NT2/D1 (cell line): ENCODE results near the gene ACOT2.

Experiments used
- DNase-seq: peaks from one replicate; pipeline ENCODE4 v3.0.0-alpha.2; 2011; ENCODE audit warnings: low read depth, low spot score
- H3K27me3 ChIP-seq: 2 replicates; pipeline ENCODE4 v1.6.0; 2011; ENCODE audit warnings: mild to moderate bottlenecking; ENCODE audit not compliant: insufficient read length, insufficient read depth
- H3K36me3 ChIP-seq: 2 replicates; pipeline ENCODE4 v1.6.1; 2011; ENCODE audit warnings: mild to moderate bottlenecking, low read length, mixed read lengths; ENCODE audit not compliant: insufficient read depth, insufficient read length
- H3K4me1 ChIP-seq: 2 replicates; pipeline ENCODE4 v1.5.1; 2011; ENCODE audit not compliant: insufficient read depth, insufficient read length
- H3K4me3 ChIP-seq: 2 replicates; pipeline ENCODE4 v1.5.1; 2011; ENCODE audit warnings: low read depth; ENCODE audit not compliant: insufficient read length
- H3K9ac ChIP-seq: 2 replicates; pipeline ENCODE4 v1.6.0; 2011; ENCODE audit warnings: low read depth; ENCODE audit not compliant: insufficient read length
- H3K9me3 ChIP-seq: 2 replicates; pipeline ENCODE4 v1.5.1; 2011; ENCODE audit warnings: mild to moderate bottlenecking, low read length; ENCODE audit not compliant: insufficient read depth
- SUZ12 ChIP-seq: IDR thresholded peaks from 2 replicates; pipeline ENCODE4 v1.6.1; 2011; ENCODE audit not compliant: insufficient read length, insufficient read depth; ENCODE audit errors: extremely low read depth
- YY1 ChIP-seq: IDR thresholded peaks from 2 replicates; pipeline ENCODE4 v1.6.1; 2011; ENCODE audit not compliant: insufficient read length, insufficient read depth
- ZNF274 ChIP-seq: IDR thresholded peaks from 2 replicates; pipeline ENCODE4 v1.6.1; 2011; ENCODE audit warnings: mild to moderate bottlenecking, low read depth, low read length

The ACOT2 gene

DNA sequence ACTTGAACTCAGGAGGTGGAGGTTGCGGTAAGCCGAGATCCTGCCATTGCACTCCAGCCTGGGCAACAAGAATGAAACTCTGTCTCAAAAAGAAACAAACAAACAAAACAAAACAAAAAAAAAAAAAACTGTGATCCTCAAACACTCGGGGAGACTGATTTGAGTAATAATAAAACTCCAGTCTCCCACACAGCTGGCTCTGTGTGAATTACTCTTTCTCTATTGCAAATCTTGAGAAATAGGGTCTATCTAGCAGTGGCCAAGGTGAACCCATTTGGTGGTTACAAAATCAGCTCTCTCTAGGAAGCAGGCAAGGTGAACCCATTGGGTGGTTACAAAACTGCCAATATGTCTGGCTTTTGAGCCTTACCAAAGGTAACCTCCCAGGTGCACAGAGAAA lies 37.3 kb downstream of the ACOT2 start:
- no peak for DNase-seq
- no peaks in the 10 kb centered on the region for H3K36me3 ChIP-seq
- TF ChIP-seq SUZ12, result no peak
- TF ChIP-seq YY1, result no peak
- TF ChIP-seq ZNF274, result no peak
- H3K4me1 ChIP-seq, result peaks cover 4% of the 10 kb centered on the region
- no peak overlapping the region for H3K9ac ChIP-seq
- H3K27me3 ChIP-seq, result no peaks in the 10 kb centered on the region
- H3K9me3 ChIP-seq, result peaks cover 20% of the 10 kb centered on the region; the same call in 1 of the 2 replicates
- no peak overlapping the region for H3K4me3 ChIP-seq

- Histone ChIP-seq H3K4me1 (peaks cover 2% of the 10 kb centered on the region), H3K9me3 (peaks cover 20% of the 10 kb centered on the region; the same call in 1 of the 2 replicates), H3K27me3 (no peaks in the 10 kb centered on the region), H3K36me3 (no peaks in the 10 kb centered on the region), H3K9ac (no peak overlapping the region), H3K4me3 (no peak overlapping the region)
- DNase-seq, result no peak
- TF ChIP-seq YY1, result no peak
- no peak for TF ChIP-seq SUZ12
- no peak for TF ChIP-seq ZNF274
Measured at GRCh38 chr14:73607241-73607640, 38.2 kb downstream of the ACOT2 start.

- DNase-seq, result no peak
- Histone ChIP-seq H3K36me3 (no peaks in the 10 kb centered on the region), H3K27me3 (peaks cover 21% of the 10 kb centered on the region), H3K9me3 (peaks cover 17% of the 10 kb centered on the region; the same call in 1 of the 2 replicates), H3K9ac (no peak overlapping the region), H3K4me1 (peaks cover 2% of the 10 kb centered on the region), H3K4me3 (no peak overlapping the region)
- TF ChIP-seq ZNF274 (no peak), YY1 (no peak), SUZ12 (no peak)
Measured at GRCh38 chr14:73610687-73611086, 41.7 kb downstream of the ACOT2 start.

- Histone ChIP-seq H3K4me3 (peak within 1 kb of the TSS; percentile 61), H3K9ac (peak within 1 kb of the TSS; percentile 76), H3K27me3 (peaks cover 21% of the 10 kb centered on the region), H3K9me3 (no peaks in the 10 kb centered on the region; the same call in 1 of the 2 replicates), H3K36me3 (no peaks in the 10 kb centered on the region), H3K4me1 (peaks cover 2% of the 10 kb centered on the region)
- no peak for TF ChIP-seq ZNF274
- TF ChIP-seq SUZ12, result peak; percentile 57
- peak; percentile 51 for DNase-seq
Measured at GRCh38 chr14:73612339-73613045, 43.5 kb downstream of the ACOT2 start, which contains the start of gene ACOT6. Gene ACOT6 (plus strand): TSS chr14:73612517. CDS start chr14:73612572, 55 bp downstream.

GRCh38 chr14:73613046-73613383 lies 44.0 kb downstream of the ACOT2 start:
- Histone ChIP-seq H3K9ac (peak overlapping the region; percentile 76), H3K27me3 (peaks cover 21% of the 10 kb centered on the region), H3K9me3 (no peaks in the 10 kb centered on the region), H3K4me1 (peaks cover 2% of the 10 kb centered on the region), H3K4me3 (peak overlapping the region; percentile 61), H3K36me3 (no peaks in the 10 kb centered on the region)
- no peak for DNase-seq
- TF ChIP-seq SUZ12 (no peak), ZNF274 (no peak), YY1 (no peak)

DNA sequence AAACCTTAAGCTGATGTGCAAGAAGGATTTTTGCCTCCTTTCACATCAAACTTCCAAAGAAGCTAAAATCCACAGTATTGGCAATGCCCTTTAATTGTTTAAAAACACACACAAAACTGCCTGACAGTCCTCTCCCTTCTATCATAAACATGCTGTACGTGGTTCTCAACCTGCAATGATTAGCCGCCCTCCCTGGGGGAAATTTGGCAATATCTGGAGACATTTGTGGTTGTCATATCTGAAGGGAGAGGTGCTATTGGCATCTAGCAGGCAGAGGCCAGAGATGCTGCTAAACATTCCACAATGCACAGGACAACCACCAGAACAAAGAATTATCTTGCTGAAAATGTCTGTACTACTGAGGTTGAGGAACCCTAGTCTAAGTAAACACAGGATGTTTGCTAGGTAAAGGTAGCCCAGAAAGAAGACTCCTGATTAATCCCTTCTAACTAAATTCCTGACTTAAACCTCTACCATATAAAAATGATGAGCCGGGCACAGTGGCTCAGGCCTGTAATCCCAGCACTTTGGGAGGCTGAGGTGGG lies 44.5 kb downstream of the ACOT2 start:
- H3K36me3 ChIP-seq, result no peaks in the 10 kb centered on the region
- peaks cover 2% of the 10 kb centered on the region for H3K4me1 ChIP-seq
- no peaks in the 10 kb centered on the region for H3K9me3 ChIP-seq
- TF ChIP-seq YY1 (no peak), ZNF274 (no peak), SUZ12 (no peak)
- peaks cover 21% of the 10 kb centered on the region for H3K27me3 ChIP-seq
- no peak for DNase-seq
- no peak overlapping the region for H3K4me3 ChIP-seq
- H3K9ac ChIP-seq, result peak overlapping the region; percentile 76

DNA sequence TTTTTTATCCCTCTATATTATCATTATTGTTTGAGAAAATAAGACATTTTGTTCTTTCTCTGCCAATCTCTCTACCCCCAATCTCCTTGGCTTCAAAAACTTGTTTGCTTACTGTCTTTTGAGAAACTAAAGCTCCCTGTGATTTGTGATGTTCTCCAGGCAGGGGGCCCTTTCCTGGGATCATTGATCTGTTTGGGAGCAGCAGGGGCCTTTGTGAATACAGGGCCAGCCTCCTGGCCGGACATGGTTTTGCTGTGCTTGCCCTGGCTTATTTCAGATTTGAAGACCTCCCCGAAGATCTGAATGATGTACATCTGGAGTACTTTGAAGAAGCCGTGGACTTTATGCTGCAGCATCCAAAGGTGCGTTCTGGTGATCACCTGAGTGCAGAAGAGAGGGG lies 47.8 kb downstream of the ACOT2 start:
- Histone ChIP-seq H3K9me3 (no peaks in the 10 kb centered on the region), H3K9ac (no peak overlapping the region), H3K27me3 (peaks cover 27% of the 10 kb centered on the region), H3K4me3 (no peak overlapping the region), H3K36me3 (no peaks in the 10 kb centered on the region), H3K4me1 (peaks cover 2% of the 10 kb centered on the region)
- no peak for TF ChIP-seq YY1
- TF ChIP-seq SUZ12, result no peak
- DNase-seq, result no peak
